C4-2B (cell line): Measurements from ENCODE around the gene NAA15.

Experiments used
- ZFX ChIP-seq: fragments of 450-650 bp; IDR thresholded peaks from 2 replicates; pipeline ENCODE4 v1.6.1; 2017
- TF ChIP-seq, protein P1 (sequence below): fragments of 450-650 bp; conservative IDR thresholded peaks from 2 replicates; pipeline ENCODE4 v1.5.1; 2017; ENCODE audit warnings: mild to moderate bottlenecking

DNA sequence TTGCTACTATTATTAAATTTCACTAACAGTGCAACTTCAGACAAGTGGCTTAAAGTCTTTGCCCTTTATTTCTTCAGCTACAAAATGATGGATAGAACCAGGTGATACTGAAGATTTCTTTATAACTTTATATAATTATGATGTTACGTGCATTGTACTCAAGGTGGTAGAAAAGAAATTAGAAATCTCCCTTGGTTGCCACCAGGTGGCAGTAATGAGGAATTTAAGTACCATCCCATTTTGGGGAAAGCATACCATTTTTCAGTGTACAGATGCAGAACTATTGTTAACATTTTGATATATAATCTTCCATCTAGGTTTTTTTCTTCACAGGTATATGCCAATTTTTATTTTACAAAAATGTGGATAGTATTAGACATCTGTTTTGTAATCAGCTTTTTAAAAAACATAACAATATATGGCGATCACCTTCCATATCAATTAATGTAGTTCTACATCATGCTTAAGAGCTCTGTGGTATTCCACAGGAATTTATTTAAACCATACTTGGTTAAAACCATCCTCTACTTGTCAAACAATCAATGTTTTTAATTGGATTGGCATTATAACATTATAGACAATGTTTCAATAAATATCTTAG is 114.9 kb downstream of the NAA15 start:
- TF ChIP-seq, protein P1, sequence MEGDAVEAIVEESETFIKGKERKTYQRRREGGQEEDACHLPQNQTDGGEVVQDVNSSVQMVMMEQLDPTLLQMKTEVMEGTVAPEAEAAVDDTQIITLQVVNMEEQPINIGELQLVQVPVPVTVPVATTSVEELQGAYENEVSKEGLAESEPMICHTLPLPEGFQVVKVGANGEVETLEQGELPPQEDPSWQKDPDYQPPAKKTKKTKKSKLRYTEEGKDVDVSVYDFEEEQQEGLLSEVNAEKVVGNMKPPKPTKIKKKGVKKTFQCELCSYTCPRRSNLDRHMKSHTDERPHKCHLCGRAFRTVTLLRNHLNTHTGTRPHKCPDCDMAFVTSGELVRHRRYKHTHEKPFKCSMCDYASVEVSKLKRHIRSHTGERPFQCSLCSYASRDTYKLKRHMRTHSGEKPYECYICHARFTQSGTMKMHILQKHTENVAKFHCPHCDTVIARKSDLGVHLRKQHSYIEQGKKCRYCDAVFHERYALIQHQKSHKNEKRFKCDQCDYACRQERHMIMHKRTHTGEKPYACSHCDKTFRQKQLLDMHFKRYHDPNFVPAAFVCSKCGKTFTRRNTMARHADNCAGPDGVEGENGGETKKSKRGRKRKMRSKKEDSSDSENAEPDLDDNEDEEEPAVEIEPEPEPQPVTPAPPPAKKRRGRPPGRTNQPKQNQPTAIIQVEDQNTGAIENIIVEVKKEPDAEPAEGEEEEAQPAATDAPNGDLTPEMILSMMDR, result peak; percentile 79
- TF ChIP-seq ZFX, result no peak
